Measurements from ENCODE around the gene CDC73.
A peak's percentile ranks its signal among the peaks of the same experiment; 100 is the strongest.

CDC73 gene

DNA sequence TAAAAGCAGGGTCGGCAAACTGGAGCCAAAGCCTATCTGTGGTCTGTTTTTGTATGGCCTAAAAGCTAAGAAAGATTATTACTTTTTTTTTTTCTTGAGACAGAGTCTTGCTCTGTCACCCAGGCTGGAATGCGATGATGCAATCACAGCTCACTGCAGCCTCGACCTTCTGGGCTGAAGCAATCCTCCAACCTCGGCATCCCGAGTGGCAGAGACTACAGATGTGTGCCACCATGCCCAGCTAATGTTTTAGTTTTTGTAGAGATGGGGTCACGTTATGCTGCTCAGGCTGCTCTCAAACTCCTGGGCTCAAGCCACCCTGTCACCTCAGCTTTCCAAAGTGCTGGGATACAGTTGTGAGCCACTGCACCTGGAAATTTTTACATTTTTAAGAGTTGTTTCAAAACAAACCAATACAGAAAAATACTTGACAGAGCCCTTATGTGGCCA, 10.2 kb upstream of the CDC73 start:
- Histone ChIP-seq H3K4me1 (no peaks in the 10 kb centered on the region), H3K4me2 (ENCODE audit: low read length) (no peak overlapping the region), H3K79me2 (no peaks in the 10 kb centered on the region), H3K4me3 (ENCODE audit: low read depth, low read length) (no peak overlapping the region), H3K27me3 (ENCODE audit: control insufficient read depth, insufficient read depth, low read length) (no peaks in the 10 kb centered on the region), H3K27ac (no peak overlapping the region), H3K9me3 (ENCODE audit: control insufficient read depth, low read length) (no peaks in the 10 kb centered on the region), H2AFZ (peak overlapping the region; percentile 70), H3K36me3 (ENCODE audit: control insufficient read depth, insufficient read depth, low read length) (no peaks in the 10 kb centered on the region), H3K9ac (no peak overlapping the region)
- TF ChIP-seq CTCF (IDR thresholded peaks at IDR 0.05), result no peak

DNA sequence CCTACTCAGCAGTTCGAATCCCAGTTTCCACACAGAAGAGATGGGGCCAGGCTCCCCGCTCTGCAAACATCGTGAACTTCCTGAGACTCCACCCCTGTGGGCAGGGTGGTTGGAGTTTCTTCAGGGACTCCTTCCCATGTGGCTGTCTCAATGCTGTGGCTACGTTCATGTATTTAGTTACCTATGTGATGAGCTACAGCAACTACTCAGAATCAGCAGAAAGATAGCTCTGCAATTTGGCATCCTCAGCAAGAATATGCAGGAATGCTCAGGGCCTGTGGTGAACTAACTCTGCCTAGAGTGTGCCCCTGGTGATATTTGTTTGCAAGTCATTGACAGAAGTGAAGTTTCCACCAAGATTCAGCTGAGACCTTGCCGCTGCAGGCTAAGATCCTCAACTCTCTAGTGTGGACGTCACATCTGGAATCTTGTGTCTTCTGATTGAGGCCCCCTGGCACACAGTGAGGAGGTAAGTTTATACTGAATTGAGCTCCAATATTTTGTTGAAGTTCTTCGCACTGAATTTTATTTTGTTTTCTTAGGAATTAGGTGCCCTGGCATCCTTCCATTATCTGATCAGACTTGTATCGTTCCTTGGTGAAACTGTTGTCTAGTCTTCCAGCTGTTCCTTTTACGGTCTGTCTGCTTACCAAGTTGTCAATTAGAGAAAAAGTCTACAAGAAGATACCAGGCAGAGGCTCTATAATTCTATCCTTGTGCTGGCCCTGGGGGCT, 8.4 kb upstream of the CDC73 start:
- Histone ChIP-seq H3K36me3 (ENCODE audit: control insufficient read depth, insufficient read depth, low read length) (no peaks in the 10 kb centered on the region), H2AFZ (no peak overlapping the region), H3K9ac (no peak overlapping the region), H3K4me3 (ENCODE audit: low read depth, low read length) (no peak overlapping the region), H3K4me2 (ENCODE audit: low read length) (no peak overlapping the region), H3K4me1 (no peaks in the 10 kb centered on the region), H3K27me3 (ENCODE audit: control insufficient read depth, insufficient read depth, low read length) (no peaks in the 10 kb centered on the region), H3K79me2 (no peaks in the 10 kb centered on the region), H3K27ac (no peak overlapping the region), H3K9me3 (ENCODE audit: control insufficient read depth, low read length) (no peaks in the 10 kb centered on the region)
- TF ChIP-seq CTCF (IDR thresholded peaks at IDR 0.05), result no peak

DNA sequence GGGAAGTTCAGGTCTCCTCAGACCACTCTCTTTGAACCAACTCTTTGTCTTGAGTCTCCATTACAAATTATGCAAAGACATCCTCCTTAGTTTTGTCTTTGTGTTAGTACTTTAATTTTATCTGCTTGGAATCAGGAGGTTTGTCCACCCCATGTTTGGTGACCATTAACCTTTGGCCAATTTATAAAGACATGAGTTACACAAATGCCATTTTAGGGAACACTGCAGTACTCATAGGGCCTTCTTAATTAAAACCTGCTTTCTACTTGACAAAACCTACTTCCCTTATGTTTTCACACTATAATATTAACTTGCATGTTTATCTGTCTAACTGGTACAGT, 7.9 kb upstream of the CDC73 start:
- no peak overlapping the region for H3K4me2 ChIP-seq (ENCODE audit: low read length)
- H3K4me1 ChIP-seq, result no peaks in the 10 kb centered on the region
- no peaks in the 10 kb centered on the region for H3K27me3 ChIP-seq (ENCODE audit: control insufficient read depth, insufficient read depth, low read length)
- no peak overlapping the region for H2AFZ ChIP-seq
- no peaks in the 10 kb centered on the region for H3K9me3 ChIP-seq (ENCODE audit: control insufficient read depth, low read length)
- H3K36me3 ChIP-seq (ENCODE audit: control insufficient read depth, insufficient read depth, low read length), result no peaks in the 10 kb centered on the region
- H3K4me3 ChIP-seq (ENCODE audit: low read depth, low read length), result no peak overlapping the region
- no peaks in the 10 kb centered on the region for H3K79me2 ChIP-seq
- no peak overlapping the region for H3K9ac ChIP-seq
- no peak overlapping the region for H3K27ac ChIP-seq
- TF ChIP-seq CTCF (IDR thresholded peaks at IDR 0.05), result no peak

DNA sequence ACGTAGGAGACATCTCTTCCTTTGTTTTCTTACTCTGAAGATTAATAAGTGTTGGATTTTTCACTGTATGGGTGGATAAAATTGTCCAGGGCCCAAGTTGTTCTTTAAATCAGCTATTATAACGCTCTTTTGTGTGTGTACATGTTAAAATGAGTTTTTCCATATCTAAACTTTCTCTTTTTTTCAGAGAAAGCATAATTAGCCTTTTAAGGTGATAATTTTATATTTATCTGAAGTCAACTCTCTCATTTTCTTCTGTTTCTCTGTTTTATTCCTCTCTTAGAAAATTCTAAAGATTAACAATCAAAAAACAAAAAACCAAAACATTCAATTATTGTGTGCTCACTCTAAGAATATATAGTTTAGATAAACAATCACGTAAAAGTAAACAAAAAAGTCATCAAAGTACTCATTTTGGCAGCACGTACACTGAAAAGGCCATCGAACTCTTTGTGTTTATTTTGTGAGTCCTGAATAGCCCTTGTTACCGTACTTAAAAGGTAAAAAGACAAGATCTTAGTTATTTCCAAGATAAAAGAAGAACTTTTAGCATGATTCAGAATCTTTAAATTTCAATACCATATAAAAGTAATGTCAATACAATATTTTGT, 7.2 kb upstream of the CDC73 start:
- no peaks in the 10 kb centered on the region for H3K36me3 ChIP-seq (ENCODE audit: control insufficient read depth, insufficient read depth, low read length)

More for the DNA sequence above, 7.2 kb upstream of the CDC73 start:
- no peaks in the 10 kb centered on the region for H3K9me3 ChIP-seq (ENCODE audit: control insufficient read depth, low read length)
- no peaks in the 10 kb centered on the region for H3K4me1 ChIP-seq
- no peak overlapping the region for H3K4me2 ChIP-seq (ENCODE audit: low read length)
- TF ChIP-seq CTCF (IDR thresholded peaks at IDR 0.05), result no peak
- H3K27me3 ChIP-seq (ENCODE audit: control insufficient read depth, insufficient read depth, low read length), result no peaks in the 10 kb centered on the region
- H2AFZ ChIP-seq, result no peak overlapping the region
- no peaks in the 10 kb centered on the region for H3K79me2 ChIP-seq
- no peak overlapping the region for H3K4me3 ChIP-seq (ENCODE audit: low read depth, low read length)
- no peak overlapping the region for H3K9ac ChIP-seq
- no peak overlapping the region for H3K27ac ChIP-seq
